Cardiac muscle cell (in vitro differentiated cells and primary cell): ENCODE measurements around the gene GNG4. TPM values are rescaled to one million over a fixed set of nuclear protein-coding genes. Genes with fewer than 3 reads are reported as not detected.
A peak's percentile ranks its signal among the peaks of the same experiment; 100 is the strongest.
"Not testable (repeated sequence)": the region's sequence is repeated elsewhere in the genome, so short reads cannot be mapped to it uniquely, and the experiment has no call there.

Experiments
- DNase-seq, 2 donors: peaks; one replicate each; pipeline versions ENCODE4 v3.0.0 to v3.0.0-alpha.2; 2010 to 2017; ENCODE audit warnings: low read depth in 1 of 2, low spot score in 1 of 2
- H3K27ac ChIP-seq: fragments of 200-600 bp; sonication (generic); 2 replicates; pipeline ENCODE4 v1.5.1; 2016
- H3K27me3 ChIP-seq: fragments of 200-600 bp; sonication (generic); 2 replicates; pipeline ENCODE4 v1.6.0; 2016; ENCODE audit warnings: control low read depth
- H3K36me3 ChIP-seq: fragments of 200-600 bp; sonication (generic); 2 replicates; pipeline ENCODE4 v1.5.1; 2016; ENCODE audit warnings: control low read depth
- H3K4me1 ChIP-seq: fragments of 200-600 bp; sonication (generic); 2 replicates; pipeline ENCODE4 v1.8.1; 2017; ENCODE audit warnings: low read depth, mild to moderate bottlenecking, mixed run types
- H3K4me3 ChIP-seq: fragments of 200-600 bp; sonication (generic); 2 replicates; pipeline ENCODE4 v1.5.1; 2016; ENCODE audit warnings: mild to moderate bottlenecking
- H3K9me3 ChIP-seq: fragments of 200-600 bp; sonication (generic); 2 replicates; pipeline ENCODE4 v1.5.1; 2017; ENCODE audit warnings: low read depth, mild to moderate bottlenecking, control low read depth
- CTCF ChIP-seq: IDR thresholded peaks from 2 replicates; pipeline ENCODE4 v1.5.1; 2012; ENCODE audit warnings: low read depth, mild to moderate bottlenecking, low read length
- polyA plus RNA-seq: library from polyadenylated mRNA; unstranded; fragments of >200 nt; fragmentation: Nextera tagmentation; extraction: Ambion mirVana; gene quantifications from 2 replicates; pipeline ENCODE4 v1.2.1, GENCODE V29; 2016
- total RNA-seq: library from RNA; depleted of rRNA; stranded (reverse); fragments of >200 nt; gene quantifications from 2 replicates; pipeline ENCODE4 v1.2.3, GENCODE V29; 2016

Gene GNG4
- total and polyA plus RNA-seq, 2 experiments from 2014 or later: 0.24 TPM; not detected in 1

GRCh38 chr1:235607284-235607683 lies 42.3 kb downstream of the GNG4 start:
- H3K9me3 ChIP-seq: no peaks in the 10 kb centered on the region
- H3K27me3 ChIP-seq: no peaks in the 10 kb centered on the region
- H3K27ac ChIP-seq: no peak overlapping the region
- DNase-seq: no peak
- H3K4me3 ChIP-seq: no peak overlapping the region
- H3K4me1 ChIP-seq: no peaks in the 10 kb centered on the region
- no peak for TF ChIP-seq CTCF
- H3K36me3 ChIP-seq: no peaks in the 10 kb centered on the region

DNA sequence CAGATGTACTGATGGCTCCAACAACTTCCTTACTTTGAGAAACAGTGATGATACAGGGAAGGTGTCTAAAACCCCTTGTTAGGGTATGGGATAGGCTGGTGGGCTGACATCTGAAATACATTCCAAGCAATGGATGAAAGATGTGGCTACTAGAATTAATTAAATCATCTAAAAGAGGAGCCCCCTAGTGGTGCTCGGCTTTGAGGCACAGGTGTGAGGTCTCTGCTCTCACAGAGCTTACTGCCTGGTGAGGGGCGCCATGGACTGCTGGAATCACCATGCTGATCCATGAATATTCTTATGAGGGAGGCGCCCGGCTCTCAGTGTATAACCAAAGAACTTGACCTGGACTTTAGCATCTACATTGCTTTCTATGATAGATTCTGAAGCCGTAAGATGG lies 48.5 kb downstream of the GNG4 start:
- H3K27me3 ChIP-seq: no peaks in the 10 kb centered on the region
- H3K36me3 ChIP-seq: no peaks in the 10 kb centered on the region
- no peaks in the 10 kb centered on the region for H3K9me3 ChIP-seq
- H3K4me1 ChIP-seq: no peaks in the 10 kb centered on the region
- H3K27ac ChIP-seq: no peak overlapping the region
- peak; percentile 23 to 28 for DNase-seq
- H3K4me3 ChIP-seq: no peak overlapping the region
- peak; percentile 51 for TF ChIP-seq CTCF

DNA sequence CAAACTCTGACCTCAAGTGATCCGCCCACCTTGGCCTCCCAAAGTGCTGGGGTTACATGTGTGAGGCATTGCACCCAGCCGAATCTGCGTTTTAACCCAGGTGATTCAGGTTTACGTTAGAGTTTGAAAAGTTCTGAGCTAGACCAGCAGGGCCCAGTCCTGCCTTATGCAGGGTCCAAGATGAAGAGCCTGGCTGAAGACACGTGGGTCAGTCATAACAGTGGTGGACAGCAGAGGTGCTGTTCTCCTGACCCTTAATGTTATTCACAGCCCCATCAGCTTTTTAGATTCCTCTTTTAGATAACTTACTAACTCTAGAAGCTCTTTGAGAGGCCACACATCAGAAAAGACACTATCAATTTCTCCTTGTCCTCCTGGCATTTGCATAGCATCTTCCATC lies 50.0 kb downstream of the GNG4 start:
- no peaks in the 10 kb centered on the region for H3K9me3 ChIP-seq
- H3K4me3 ChIP-seq: no peak overlapping the region
- H3K27me3 ChIP-seq: no peaks in the 10 kb centered on the region
- no peak for TF ChIP-seq CTCF
- H3K4me1 ChIP-seq: no peaks in the 10 kb centered on the region
- no peaks in the 10 kb centered on the region for H3K36me3 ChIP-seq
- H3K27ac ChIP-seq: no peak overlapping the region
- DNase-seq: no peak

DNA sequence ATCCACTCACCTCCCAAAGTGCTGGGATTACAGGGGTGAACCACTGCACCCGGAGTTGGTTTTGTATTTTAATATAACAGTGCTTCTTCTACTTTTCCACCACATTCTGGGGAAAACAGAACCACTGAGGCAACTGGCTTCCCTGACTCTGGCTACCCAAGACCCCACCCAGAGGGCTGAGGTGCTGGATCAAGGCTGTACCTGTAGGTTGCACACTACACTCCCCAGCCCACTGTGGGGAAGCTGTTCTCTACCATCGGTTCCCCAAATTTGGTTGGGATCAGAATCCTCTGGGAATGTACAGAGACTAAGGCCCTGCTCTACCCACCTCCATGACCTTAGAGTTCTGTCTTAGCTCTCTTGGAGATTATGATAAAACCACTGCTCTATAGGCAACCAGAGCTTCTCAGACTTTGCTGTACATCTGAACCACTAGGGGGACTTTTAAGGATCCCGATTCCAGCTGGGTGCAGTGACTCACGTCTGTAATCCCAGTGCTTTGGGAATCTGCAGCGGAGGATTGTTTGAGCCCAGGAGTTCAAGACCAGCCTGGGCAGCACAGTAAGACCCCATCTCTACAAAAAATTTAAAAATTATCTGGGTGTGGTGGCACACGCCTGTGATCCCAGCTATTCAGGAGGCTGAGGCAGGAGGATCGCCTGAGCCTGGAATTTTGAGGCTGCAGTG lies 51.6 kb downstream of the GNG4 start:
- DNase-seq: peak; percentile 4 to 68
- TF ChIP-seq CTCF: peak; percentile 51
- Histone ChIP-seq H3K36me3 (no peaks in the 10 kb centered on the region), H3K9me3 (no peaks in the 10 kb centered on the region), H3K4me1 (no peaks in the 10 kb centered on the region), H3K4me3 (no peak overlapping the region), H3K27ac (no peak overlapping the region), H3K27me3 (no peaks in the 10 kb centered on the region)

GRCh38 chr1:235595079-235595478 lies 54.5 kb downstream of the GNG4 start:
- DNase-seq: no peak
- Histone ChIP-seq H3K27me3 (no peaks in the 10 kb centered on the region), H3K27ac (no peak overlapping the region), H3K9me3 (no peaks in the 10 kb centered on the region), H3K4me1 (no peaks in the 10 kb centered on the region), H3K36me3 (no peaks in the 10 kb centered on the region), H3K4me3 (no peak overlapping the region)
- no peak for TF ChIP-seq CTCF

DNA sequence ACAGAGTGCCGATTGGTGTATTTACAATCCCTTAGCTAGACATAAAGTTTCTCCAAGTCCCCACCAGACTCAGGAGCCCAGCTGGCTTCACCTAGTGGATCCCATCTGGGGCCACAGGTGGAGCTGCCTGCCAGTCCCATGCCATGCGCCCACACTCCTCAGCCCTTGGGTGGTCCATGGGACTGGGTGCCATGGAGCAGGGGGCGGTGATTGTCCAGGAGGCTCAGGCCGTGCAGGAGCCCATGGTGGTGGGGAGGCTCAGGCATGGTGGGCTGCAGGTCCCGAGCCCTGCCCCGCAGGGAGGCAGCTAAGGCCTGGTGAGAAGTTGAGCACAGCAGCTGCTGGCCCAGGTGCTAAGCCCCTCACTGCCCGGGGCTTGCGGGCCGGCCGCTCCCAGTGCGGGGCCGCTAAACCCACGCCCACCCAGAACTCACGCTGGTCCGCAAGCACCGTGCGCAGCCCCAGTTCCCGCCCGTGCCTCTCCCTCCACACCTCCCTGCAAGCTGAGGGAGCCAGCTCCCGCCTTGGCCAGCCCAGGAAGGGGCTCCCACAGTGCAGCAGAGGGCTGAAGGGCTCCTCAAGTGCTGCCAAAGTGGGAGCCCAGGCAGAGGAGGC lies 55.2 kb downstream of the GNG4 start:
- not testable (repeated sequence) for H3K36me3 ChIP-seq, H3K4me3 ChIP-seq, H3K4me1 ChIP-seq, H3K27ac ChIP-seq, DNase-seq, H3K27me3 ChIP-seq, H3K9me3 ChIP-seq
